GM12878 (cell line): ENCODE data around the gene SPCS1.
A peak's percentile ranks its signal among the peaks of the same experiment; 100 is the strongest.

Experiments used
- BACH1 ChIP-seq: fragments of 450-650 bp; IDR thresholded peaks from 2 replicates; pipeline ENCODE4 v1.6.1; 2017; ENCODE audit warnings: mild to moderate bottlenecking, borderline replicate concordance
- ESRRA ChIP-seq: IDR thresholded peaks from 2 replicates; pipeline ENCODE4 v1.6.1; 2012; ENCODE audit warnings: mild to moderate bottlenecking, low read length, improper control_type of control experiment
- POLR2AphosphoS5 ChIP-seq: IDR thresholded peaks from 2 replicates; pipeline ENCODE4 v1.6.1; 2011; ENCODE audit warnings: mild to moderate bottlenecking, low read length, inconsistent platforms
- RCOR1 ChIP-seq: conservative IDR thresholded peaks from 2 replicates; pipeline ENCODE4 v1.6.1; 2012; ENCODE audit warnings: low read depth, low read length, improper control_type of control experiment
- TAF1 ChIP-seq: IDR thresholded peaks from 2 replicates; pipeline ENCODE4 v1.6.1; 2011; ENCODE audit warnings: mild to moderate bottlenecking, low read depth, low read length, borderline replicate concordance
- TCF3 ChIP-seq: IDR thresholded peaks from 2 replicates; pipeline ENCODE4 v1.6.1; 2012; ENCODE audit warnings: low read depth, mild to moderate bottlenecking, low read length, borderline replicate concordance; ENCODE audit not compliant: insufficient read depth
- ZNF274 ChIP-seq: IDR thresholded peaks from one replicate; pipeline ENCODE4 v1.8.0; 2011; ENCODE audit not compliant: insufficient read length, insufficient read depth
- TF ChIP-seq, protein P1 (sequence below): fragments of 450-650 bp; IDR thresholded peaks from 2 replicates; pipeline ENCODE4 v1.6.1; 2017; ENCODE audit warnings: low read depth, mild to moderate bottlenecking, moderate library complexity
- TF ChIP-seq, protein P2 (sequence below), 3 experiments: IDR thresholded peaks in 2 of 3; conservative IDR thresholded peaks in 1 of 3; 2 replicates each; pipeline ENCODE4 v1.5.1; 2011; ENCODE audit warnings: low read depth in 3 of 3, low read length in 3 of 3, mild to moderate bottlenecking in 3 of 3, control low read depth in 2 of 3, moderate library complexity in 2 of 3, inconsistent platforms in 1 of 3, mixed read lengths in 1 of 3; ENCODE audit not compliant: control insufficient read depth in 2 of 3, insufficient read depth in 1 of 3; ENCODE audit errors: extremely low read depth in 1 of 3

DNA sequence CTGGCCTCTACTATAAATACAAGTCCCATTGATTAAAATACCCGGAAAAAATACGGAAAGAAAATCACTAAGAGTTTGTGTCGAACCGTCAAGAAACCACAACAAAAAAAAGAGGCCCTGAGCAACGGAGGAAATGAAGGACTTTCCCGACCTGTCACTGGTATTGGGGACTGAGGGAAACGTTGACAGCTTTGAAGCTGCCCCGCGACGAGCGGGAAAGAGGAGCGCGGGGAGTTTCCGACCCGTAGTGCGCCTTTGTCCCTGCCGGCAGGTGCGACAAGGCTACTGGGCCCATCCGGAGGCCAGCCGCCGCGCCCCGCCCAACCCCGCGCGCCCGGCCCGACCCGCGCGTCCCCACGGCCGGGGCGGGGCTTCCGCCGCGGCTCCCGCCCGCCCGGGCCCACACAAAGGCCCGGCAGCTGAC lies 20.6 kb upstream of the SPCS1 start:
- TF ChIP-seq TAF1 (no peak; the same call in 1 of the 2 replicates), TCF3 (0 out of 2 replicates have a peak, but pooled peaks have one; percentile 28), ESRRA (no peak), POLR2AphosphoS5 (peak; percentile 38; the same call in 1 of the 2 replicates), ZNF274 (no peak), BACH1 (no peak), RCOR1 (no peak)
- TF ChIP-seq, protein P1, sequence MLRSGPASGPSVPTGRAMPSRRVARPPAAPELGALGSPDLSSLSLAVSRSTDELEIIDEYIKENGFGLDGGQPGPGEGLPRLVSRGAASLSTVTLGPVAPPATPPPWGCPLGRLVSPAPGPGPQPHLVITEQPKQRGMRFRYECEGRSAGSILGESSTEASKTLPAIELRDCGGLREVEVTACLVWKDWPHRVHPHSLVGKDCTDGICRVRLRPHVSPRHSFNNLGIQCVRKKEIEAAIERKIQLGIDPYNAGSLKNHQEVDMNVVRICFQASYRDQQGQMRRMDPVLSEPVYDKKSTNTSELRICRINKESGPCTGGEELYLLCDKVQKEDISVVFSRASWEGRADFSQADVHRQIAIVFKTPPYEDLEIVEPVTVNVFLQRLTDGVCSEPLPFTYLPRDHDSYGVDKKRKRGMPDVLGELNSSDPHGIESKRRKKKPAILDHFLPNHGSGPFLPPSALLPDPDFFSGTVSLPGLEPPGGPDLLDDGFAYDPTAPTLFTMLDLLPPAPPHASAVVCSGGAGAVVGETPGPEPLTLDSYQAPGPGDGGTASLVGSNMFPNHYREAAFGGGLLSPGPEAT: peak; percentile 85
- TF ChIP-seq, protein P2, sequence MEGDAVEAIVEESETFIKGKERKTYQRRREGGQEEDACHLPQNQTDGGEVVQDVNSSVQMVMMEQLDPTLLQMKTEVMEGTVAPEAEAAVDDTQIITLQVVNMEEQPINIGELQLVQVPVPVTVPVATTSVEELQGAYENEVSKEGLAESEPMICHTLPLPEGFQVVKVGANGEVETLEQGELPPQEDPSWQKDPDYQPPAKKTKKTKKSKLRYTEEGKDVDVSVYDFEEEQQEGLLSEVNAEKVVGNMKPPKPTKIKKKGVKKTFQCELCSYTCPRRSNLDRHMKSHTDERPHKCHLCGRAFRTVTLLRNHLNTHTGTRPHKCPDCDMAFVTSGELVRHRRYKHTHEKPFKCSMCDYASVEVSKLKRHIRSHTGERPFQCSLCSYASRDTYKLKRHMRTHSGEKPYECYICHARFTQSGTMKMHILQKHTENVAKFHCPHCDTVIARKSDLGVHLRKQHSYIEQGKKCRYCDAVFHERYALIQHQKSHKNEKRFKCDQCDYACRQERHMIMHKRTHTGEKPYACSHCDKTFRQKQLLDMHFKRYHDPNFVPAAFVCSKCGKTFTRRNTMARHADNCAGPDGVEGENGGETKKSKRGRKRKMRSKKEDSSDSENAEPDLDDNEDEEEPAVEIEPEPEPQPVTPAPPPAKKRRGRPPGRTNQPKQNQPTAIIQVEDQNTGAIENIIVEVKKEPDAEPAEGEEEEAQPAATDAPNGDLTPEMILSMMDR (IDR thresholded peaks at IDR 0.05 in 2 of 3, conservative IDR thresholded peaks at IDR 0.05 in 1 of 3; ENCODE audit: control insufficient read depth in 2 of 3, extremely low read depth in 1 of 3, insufficient read depth in 1 of 3, low read depth in 3 of 3, low read length in 3 of 3): no peak
